Measurements from ENCODE around the gene ZNF182.
"Not testable (repeated sequence)": the region's sequence is repeated elsewhere in the genome, so short reads cannot be mapped to it uniquely, and the experiment has no call there.

GRCh38 chrX:47961830-47962229 lies 42.0 kb downstream of the ZNF182 start:
- TF ChIP-seq, protein P1, sequence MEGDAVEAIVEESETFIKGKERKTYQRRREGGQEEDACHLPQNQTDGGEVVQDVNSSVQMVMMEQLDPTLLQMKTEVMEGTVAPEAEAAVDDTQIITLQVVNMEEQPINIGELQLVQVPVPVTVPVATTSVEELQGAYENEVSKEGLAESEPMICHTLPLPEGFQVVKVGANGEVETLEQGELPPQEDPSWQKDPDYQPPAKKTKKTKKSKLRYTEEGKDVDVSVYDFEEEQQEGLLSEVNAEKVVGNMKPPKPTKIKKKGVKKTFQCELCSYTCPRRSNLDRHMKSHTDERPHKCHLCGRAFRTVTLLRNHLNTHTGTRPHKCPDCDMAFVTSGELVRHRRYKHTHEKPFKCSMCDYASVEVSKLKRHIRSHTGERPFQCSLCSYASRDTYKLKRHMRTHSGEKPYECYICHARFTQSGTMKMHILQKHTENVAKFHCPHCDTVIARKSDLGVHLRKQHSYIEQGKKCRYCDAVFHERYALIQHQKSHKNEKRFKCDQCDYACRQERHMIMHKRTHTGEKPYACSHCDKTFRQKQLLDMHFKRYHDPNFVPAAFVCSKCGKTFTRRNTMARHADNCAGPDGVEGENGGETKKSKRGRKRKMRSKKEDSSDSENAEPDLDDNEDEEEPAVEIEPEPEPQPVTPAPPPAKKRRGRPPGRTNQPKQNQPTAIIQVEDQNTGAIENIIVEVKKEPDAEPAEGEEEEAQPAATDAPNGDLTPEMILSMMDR (conservative IDR thresholded peaks at IDR 0.05; ENCODE audit: low read length), result not testable (repeated sequence)
- TF ChIP-seq EZH2phosphoT487 (IDR thresholded peaks at IDR 0.05; ENCODE audit: borderline replicate concordance), result not testable (repeated sequence)

Measured in Loucy (cell line).